ENCODE results near the gene GDPGP1.
"Not testable (repeated sequence)": the region's sequence is repeated elsewhere in the genome, so short reads cannot be mapped to it uniquely, and the experiment has no call there.

Gene GDPGP1, protein sequence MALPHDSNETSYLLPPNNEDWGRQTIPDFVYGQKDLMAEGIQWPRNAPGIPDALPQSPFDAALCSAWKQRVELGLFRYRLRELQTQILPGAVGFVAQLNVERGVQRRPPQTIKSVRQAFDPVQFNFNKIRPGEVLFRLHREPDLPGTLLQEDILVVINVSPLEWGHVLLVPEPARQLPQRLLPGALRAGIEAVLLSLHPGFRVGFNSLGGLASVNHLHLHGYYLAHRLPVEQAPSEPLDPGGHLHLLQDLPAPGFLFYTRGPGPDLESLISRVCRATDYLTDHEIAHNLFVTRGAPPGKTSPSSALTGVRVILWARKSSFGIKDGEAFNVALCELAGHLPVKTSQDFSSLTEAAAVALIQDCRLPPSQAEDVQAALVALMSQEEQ

GRCh38 chr15:90234096-90234988 is at the start of gene GDPGP1:
Gene GDPGP1, plus strand, starts transcription at chr15:90234209. Its CDS starts 6,700 bp downstream, at chr15:90240909.
- peak; percentile 29 for DNase-seq
- in situ Hi-C loops (cut with HindIII; ENCODE audit: low pct_ligation_motif_present, low pct_unique_long_range_greater_than_20kb, low sequenced_read_pairs) = no loop called here

DNA sequence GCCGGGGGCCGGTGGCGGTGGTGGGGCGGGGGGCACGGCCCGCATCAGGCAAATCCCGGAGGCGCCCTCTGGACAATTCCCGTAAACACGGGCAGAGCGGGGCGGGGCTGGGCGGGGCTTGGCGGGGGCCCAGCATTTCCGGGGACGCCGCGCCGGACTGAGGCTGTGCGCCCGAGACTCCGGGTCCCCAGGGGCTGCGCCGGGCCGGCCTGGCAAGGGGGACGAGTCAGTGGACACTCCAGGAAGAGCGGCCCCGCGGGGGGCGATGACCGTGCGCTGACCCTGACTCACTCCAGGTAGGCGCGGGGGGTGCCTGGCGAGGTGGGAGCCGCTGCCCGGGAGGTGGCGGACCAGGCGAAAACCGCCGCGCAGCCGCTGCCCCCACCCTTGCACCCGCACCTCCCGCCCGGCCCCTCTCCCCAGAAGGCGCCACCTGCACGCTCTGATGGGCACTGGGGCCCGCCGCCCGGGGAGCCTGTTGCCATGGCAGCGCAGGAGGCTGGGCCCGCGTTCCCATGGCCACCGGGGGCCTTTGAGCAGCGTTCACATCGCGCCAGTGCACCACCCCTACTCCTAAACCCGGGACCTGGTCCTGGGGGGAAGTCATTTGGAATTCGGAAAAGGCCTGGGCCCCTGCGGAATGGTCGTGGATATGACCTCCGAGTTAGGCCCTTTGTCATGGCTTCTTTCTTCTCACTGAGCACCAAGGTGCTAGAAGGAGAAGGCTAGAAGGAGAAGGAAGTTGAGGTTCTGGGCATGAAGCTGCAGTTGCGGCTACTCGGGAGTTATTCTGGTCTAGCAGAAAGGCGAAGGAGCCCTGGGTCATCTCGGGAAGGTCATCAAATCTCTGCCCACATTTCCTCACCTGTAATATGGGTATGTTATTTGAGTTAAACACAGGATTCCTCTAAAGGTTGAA is 49.0 kb upstream of the GDPGP1 start:
- in situ Hi-C loops (cut with HindIII; ENCODE audit: low pct_ligation_motif_present, low pct_unique_long_range_greater_than_20kb, low sequenced_read_pairs) = no loop called here
- peak; percentile 78 for DNase-seq

DNA sequence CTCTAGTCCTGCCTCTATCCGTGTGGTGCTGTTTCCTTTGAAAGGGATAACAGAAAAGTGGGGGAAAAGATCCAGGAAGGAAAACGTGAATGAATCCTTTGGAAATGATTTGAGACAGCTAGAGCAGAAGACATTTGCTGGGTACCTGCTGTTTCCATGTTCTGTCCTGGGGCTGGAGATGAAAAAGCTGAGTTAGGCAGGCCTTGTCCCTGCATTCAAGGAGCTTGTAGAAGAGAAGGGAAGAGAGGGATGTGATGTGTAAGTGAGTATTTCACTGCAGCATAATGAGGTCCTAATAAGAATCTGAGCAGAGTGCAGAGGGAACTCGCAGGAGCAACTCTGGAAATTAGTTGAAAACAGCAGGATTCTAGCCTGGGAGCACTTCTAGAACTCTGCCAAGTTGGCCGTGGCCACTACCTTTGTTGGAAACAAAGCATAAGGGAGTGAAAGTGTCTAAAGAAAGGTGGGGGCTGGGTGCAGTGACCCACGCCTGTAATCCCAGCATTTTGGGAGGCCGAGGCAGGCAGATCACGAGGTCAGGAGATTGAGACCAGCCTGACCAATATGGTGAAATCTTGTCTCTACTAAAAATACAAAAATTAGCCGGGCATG is 46.6 kb upstream of the GDPGP1 start:
- in situ Hi-C loops (cut with HindIII; ENCODE audit: low pct_ligation_motif_present, low pct_unique_long_range_greater_than_20kb, low sequenced_read_pairs) = no loop called here
- no peak for DNase-seq

- DNase-seq; in situ Hi-C loops (cut with HindIII; ENCODE audit: low pct_ligation_motif_present, low pct_unique_long_range_greater_than_20kb, low sequenced_read_pairs): not testable (repeated sequence)
Observed at GRCh38 chr15:90188065-90188464, 45.9 kb upstream of the GDPGP1 start.

DNA sequence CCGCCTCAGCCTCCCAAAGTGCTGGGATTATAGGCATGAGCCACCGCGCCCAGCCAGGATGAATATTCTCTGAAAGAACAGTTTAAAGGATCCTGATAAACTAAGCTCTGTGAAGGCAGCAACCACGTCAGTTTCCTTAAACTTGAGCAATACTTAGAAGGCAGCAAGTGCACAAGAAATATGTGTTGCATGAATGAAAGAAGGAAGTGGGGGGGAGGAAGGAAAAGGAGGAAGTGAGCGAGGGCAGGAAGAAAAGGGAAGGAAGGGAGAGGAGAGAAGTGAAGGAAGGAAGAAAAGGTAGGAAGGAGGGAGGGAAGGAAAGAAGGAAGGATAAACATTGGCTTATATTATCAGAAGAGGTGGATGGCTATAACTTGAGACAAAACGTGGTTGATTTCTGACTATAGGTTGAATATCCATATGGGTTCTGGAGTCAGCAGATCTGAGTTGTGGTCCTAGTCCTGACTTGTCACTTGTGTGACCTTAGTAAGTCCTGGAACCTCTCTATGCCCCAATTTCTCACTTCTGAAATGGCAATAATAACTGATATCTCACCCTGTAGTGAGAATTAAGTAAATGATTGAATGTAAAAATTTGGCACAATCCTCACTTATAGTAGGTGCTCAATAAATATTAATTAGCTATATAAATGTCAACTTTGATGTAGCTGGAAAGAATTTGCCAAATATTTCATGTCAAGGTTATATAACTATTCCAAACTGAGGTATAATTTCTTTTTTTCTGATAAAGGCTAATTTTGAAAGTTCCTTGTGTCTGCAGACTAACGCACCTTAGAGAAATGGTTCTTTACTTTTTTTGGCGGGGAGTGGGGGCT is 44.9 kb upstream of the GDPGP1 start:
- in situ Hi-C loops (cut with HindIII; ENCODE audit: low pct_ligation_motif_present, low pct_unique_long_range_greater_than_20kb, low sequenced_read_pairs) = no loop called here
- no peak for DNase-seq

DNA sequence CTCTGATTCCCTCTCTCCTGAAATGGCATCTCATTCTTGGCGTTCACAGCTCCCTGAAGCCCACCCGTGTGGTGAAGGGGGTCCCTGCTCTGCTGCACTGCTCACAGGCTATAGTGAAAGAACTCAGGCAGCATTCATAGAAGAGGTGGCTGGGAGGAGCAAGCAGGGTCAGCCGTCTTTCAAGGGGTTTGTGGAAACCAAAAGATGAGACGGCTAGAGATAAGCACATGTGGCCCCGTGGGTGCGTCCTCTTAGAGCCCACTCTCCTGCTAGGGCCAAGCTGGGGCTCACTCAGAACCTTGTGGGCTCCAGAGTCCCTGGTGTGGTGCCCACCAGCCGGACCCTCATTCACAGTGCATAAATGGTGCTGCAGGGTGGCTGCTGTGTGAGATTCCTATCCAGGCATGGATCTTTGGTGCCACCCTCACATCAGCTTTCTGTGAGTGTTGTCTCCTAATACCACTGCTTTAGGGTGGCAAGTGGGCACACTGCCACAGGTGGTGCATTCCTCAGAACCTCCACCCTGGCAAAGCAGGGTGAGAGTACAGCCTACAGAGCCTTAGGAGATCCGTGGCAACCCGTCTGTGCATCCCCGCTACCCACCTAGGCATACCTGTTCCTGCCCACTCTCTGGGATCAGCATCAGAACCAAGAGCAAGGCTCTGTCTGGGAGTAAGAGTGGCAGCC is 44.1 kb upstream of the GDPGP1 start:
- no peak for DNase-seq
- in situ Hi-C loops (cut with HindIII; ENCODE audit: low pct_ligation_motif_present, low pct_unique_long_range_greater_than_20kb, low sequenced_read_pairs) = no loop called here

- no peak for DNase-seq
- in situ Hi-C loops (cut with HindIII; ENCODE audit: low pct_ligation_motif_present, low pct_unique_long_range_greater_than_20kb, low sequenced_read_pairs) = no loop called here
Observed at GRCh38 chr15:90190606-90191343, 43.2 kb upstream of the GDPGP1 start.

DNA sequence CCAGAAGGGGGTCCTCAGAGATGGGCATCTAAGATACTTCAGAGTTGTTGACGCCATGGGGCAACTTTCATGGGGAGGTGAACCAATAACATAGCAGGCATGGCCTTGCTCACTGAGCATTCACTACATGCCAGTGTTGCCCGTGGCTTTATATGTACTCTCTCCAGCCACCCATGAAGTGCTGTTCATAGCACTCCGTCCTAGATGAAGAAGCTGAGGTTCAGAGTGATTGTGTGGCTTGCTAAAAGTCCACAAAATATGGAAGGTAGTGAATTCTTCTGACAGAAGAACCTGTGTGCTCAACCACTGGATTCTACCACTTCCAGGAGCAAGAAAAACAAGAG is 42.7 kb upstream of the GDPGP1 start:
- DNase-seq = no peak
- in situ Hi-C loops (cut with HindIII; ENCODE audit: low pct_ligation_motif_present, low pct_unique_long_range_greater_than_20kb, low sequenced_read_pairs) = no loop called here

GRCh38 chr15:90191794-90192509 is 42.1 kb upstream of the GDPGP1 start:
- in situ Hi-C loops (cut with HindIII; ENCODE audit: low pct_ligation_motif_present, low pct_unique_long_range_greater_than_20kb, low sequenced_read_pairs) = no loop called here

DNA sequence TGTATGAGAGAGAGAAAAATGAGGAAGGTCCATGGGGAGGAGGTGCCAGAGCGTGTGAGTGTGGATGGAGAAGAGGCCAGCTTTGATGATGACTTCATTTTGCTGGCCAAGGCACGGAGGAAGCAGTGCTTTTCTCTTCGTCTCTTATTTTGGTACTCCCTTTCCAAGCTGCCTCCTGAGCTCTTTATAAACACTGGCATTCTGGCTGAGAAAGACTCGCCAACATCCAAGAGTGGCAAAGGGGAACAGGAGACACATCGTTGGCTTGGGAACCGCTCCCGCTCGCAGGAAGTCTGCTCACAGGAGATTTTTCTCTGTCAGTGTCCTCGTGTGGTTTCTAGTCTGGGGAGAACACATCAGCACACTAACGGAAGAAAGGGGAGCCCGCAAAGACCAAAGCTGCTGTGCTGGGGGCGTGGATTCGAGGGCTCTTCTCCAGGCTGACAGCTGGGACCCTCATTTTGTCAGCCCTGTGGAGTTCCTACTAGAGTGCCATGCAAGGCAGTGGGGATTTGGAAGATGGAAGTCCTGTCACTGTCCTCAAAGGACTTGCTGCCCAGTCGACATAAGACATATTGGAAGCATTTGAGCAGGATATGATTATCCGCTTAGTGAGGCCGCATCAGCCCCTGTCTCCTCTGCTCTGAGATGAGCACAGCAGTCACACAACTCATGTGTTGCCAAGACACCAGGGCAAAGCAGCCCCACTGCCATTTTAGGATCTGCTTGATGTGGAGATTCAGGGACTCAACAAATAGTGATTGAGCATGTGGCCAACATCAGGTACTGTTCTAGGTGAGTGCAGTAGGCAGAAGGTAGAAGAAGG is 40.8 kb upstream of the GDPGP1 start:
- no peak for DNase-seq

More at GRCh38 chr15:90191794-90192509, 42.1 kb upstream of the GDPGP1 start:
- DNase-seq = peak; percentile 84

GRCh38 chr15:90194655-90195054 is 39.4 kb upstream of the GDPGP1 start:
- no peak for DNase-seq
- in situ Hi-C loops (cut with HindIII; ENCODE audit: low pct_ligation_motif_present, low pct_unique_long_range_greater_than_20kb, low sequenced_read_pairs) = no loop called here

More for the DNA sequence above, 40.8 kb upstream of the GDPGP1 start:
- in situ Hi-C loops (cut with HindIII; ENCODE audit: low pct_ligation_motif_present, low pct_unique_long_range_greater_than_20kb, low sequenced_read_pairs) = no loop called here

DNA sequence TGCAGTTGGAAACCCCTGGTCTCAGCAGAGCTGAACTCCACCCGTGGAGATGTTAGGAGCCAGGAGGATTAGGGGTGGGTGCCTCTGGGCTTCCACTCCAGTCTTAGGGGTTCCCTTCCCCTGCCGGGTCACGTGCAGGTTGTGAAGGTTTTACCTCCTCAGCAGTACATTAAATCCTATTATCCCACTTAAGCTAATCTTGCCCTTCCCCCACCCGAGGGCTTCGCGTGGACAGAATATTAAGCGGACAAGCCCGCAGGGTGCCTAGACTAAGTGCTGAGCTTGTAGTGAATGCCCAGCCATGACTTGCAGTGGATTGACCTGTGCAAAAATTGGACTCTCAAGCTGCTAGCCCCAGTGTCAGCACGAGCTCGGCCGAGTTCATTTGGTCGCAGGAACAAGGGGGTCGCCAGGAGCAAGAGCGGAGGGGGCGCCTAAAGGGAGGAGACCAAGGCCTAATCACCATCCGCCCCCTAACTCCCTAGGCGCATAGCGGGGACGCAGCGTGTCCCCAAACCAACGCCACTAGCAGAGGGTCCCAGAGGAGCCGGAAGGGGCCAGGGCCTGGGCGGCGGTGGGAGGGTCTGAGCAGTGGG is 33.4 kb upstream of the GDPGP1 start:
- in situ Hi-C loops (cut with HindIII; ENCODE audit: low pct_ligation_motif_present, low pct_unique_long_range_greater_than_20kb, low sequenced_read_pairs) = no loop called here
- DNase-seq = no peak

DNA sequence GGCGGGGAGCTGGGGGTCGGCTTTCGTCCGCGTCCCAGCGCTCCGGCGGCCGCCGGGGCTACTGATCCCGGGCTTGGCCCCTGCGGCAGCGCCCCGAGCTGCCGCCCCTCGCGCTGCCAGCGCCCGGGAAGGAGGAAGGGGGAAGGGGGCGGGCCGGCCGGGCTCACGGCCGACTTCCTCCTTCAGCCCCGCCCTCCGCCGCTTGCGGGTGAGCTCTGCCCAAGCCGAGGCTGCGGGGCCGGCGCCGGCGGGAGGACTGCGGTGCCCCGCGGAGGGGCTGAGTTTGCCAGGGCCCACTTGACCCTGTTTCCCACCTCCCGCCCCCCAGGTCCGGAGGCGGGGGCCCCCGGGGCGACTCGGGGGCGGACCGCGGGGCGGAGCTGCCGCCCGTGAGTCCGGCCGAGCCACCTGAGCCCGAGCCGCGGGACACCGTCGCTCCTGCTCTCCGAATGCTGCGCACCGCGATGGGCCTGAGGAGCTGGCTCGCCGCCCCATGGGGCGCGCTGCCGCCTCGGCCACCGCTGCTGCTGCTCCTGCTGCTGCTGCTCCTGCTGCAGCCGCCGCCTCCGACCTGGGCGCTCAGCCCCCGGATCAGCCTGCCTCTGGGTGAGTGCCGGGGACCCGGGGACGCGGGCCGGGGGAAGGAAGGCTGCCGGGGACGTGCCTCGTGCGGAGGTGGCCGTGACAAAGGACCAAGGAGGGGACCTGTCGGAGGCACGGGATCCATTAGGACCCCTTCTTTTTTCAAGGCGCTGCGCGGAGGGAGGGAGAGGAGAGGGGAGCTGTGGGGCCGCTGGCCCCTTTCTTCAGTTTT is 32.7 kb upstream of the GDPGP1 start, which contains the start of gene SEMA4B:
SEMA4B (plus strand) TSS at position 201 of the 814 bp plus-strand sequence; CDS start at position 450, 249 bp downstream.
- DNase-seq = peak; percentile 62

DNA sequence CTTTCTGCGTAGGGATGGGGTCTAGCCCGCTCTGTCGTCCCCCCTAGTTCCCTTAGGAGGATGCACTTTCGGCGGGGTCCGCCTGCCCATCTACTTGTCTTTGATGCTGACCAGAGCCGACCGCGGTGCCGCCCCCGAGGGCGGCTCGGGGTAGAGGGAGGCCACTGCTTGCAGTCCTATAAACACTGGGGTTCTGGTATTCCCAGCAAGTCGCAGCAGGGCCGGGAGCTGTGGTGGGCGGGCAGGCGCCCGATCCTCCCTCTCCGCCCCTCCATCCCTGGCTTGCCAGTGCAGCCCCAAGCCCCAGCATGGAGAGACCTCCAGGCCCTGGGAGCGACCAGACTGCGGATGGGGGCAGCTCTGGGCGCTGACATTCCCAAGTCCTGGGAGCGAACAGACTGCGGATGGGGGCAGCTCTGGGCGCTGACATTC is 32.0 kb upstream of the GDPGP1 start:
- no peak for DNase-seq
- in situ Hi-C loops (cut with HindIII; ENCODE audit: low pct_ligation_motif_present, low pct_unique_long_range_greater_than_20kb, low sequenced_read_pairs) = no loop called here

More for the DNA sequence above, 32.7 kb upstream of the GDPGP1 start, which contains the start of gene SEMA4B:
- in situ Hi-C loops (cut with HindIII; ENCODE audit: low pct_ligation_motif_present, low pct_unique_long_range_greater_than_20kb, low sequenced_read_pairs) = no loop called here
